HuH-7 (cell line): Measurements from ENCODE around the gene RNF168.
"Not testable (repeated sequence)": the region's sequence is repeated elsewhere in the genome, so short reads cannot be mapped to it uniquely, and the experiment has no call there.

Experiments used
- DNase-seq: peaks from one replicate; pipeline ENCODE4 v3.0.0; 2011; ENCODE audit warnings: low spot score

The RNF168 gene

GRCh38 chr3:196503196-196504076, at the start of gene RNF168:
Gene RNF168, minus strand, starts transcription at chr3:196503768. Its CDS starts 595 bp downstream, at chr3:196503173.
- peak; percentile 94 for DNase-seq

- DNase-seq: no peak
Observed at GRCh38 chr3:196552253-196552652, 48.7 kb upstream of the RNF168 start.

- DNase-seq: not testable (repeated sequence)
Observed at GRCh38 chr3:196550172-196550571, 46.6 kb upstream of the RNF168 start.

GRCh38 chr3:196549312-196549711, 45.7 kb upstream of the RNF168 start:
- not testable (repeated sequence) for DNase-seq

- DNase-seq: no peak
Observed at GRCh38 chr3:196547067-196547466, 43.5 kb upstream of the RNF168 start.

- no peak for DNase-seq
Observed at GRCh38 chr3:196546537-196546936, 43.0 kb upstream of the RNF168 start.

- DNase-seq: no peak
Observed at GRCh38 chr3:196544491-196544992, 41.0 kb upstream of the RNF168 start.

- no peak for DNase-seq
Observed at GRCh38 chr3:196541684-196542445, 38.3 kb upstream of the RNF168 start.

- DNase-seq: peak; percentile 45
Observed at GRCh38 chr3:196537319-196537984, 33.9 kb upstream of the RNF168 start.

- no peak for DNase-seq
Observed at GRCh38 chr3:196533260-196533681, 29.7 kb upstream of the RNF168 start.

- DNase-seq: no peak
Observed at GRCh38 chr3:196531418-196531817, 27.9 kb upstream of the RNF168 start.

- DNase-seq: peak; percentile 79
Observed at GRCh38 chr3:196528639-196529233, 25.2 kb upstream of the RNF168 start.

GRCh38 chr3:196525141-196525540, 21.6 kb upstream of the RNF168 start:
- no peak for DNase-seq

- DNase-seq: no peak
Observed at GRCh38 chr3:196524527-196524926, 21.0 kb upstream of the RNF168 start.

- DNase-seq: no peak
Observed at GRCh38 chr3:196523841-196524240, 20.3 kb upstream of the RNF168 start.

GRCh38 chr3:196521291-196521690, 17.7 kb upstream of the RNF168 start:
- not testable (repeated sequence) for DNase-seq

GRCh38 chr3:196519718-196520082, 16.1 kb upstream of the RNF168 start:
- DNase-seq: no peak

GRCh38 chr3:196518966-196519717, 15.6 kb upstream of the RNF168 start:
- DNase-seq: peak; percentile 48

- no peak for DNase-seq
Observed at GRCh38 chr3:196517919-196518318, 14.4 kb upstream of the RNF168 start.

- no peak for DNase-seq
Observed at GRCh38 chr3:196517162-196517800, 13.7 kb upstream of the RNF168 start.
